Posterior vena cava (tissue), 2 donors: Measurements from ENCODE around the gene SUGCT. TPM values are rescaled to one million over a fixed set of nuclear protein-coding genes. Genes with fewer than 3 reads are reported as not detected.

Experiments used
- DNase-seq: peaks from one replicate; pipeline ENCODE4 v3.0.0-alpha.2; 2020; ENCODE audit warnings: low spot score
- intact Hi-C, 2 donors: fragments of 100-400 bp; cut with DNase I; formaldehyde crosslinking; loops; one replicate each; pipeline versions ENCODE4 v1.14.1 to v1.14.2; 2022 to 2023
- total RNA-seq, 2 donors: library from RNA; stranded (reverse); fragmentation: NEBNext Ultra II Directional; extraction: Animal tissue kit (Norgen Biotek cat#: 25700); gene quantifications; one replicate each; pipeline ENCODE4 v1.2.1, GENCODE V29; 2021
- donor health status: DM: yes; HTN: yes; CAD: no.
- donor health status: DM: yes; HTN: yes; CAD: no.

SUGCT gene
- total RNA-seq, 2 donors from 2014 or later = 15.8 to 16.2 TPM

GRCh38 chr7:40757109-40757508, 622.3 kb downstream of the SUGCT start:
- intact Hi-C loops = no loop called here

GRCh38 chr7:40758590-40758989, 623.8 kb downstream of the SUGCT start:
- intact Hi-C loops = no loop called here
- no peak for DNase-seq

More at GRCh38 chr7:40757109-40757508, 622.3 kb downstream of the SUGCT start:
- DNase-seq = no peak

- intact Hi-C loops = no loop called here
- DNase-seq = no peak
Observed at GRCh38 chr7:40760293-40760964, 625.6 kb downstream of the SUGCT start.

GRCh38 chr7:40760987-40761386, 626.2 kb downstream of the SUGCT start:
- intact Hi-C loops = no loop called here
- DNase-seq = no peak

- intact Hi-C loops = no loop called here
- DNase-seq = no peak
Observed at GRCh38 chr7:40761762-40762560, 627.2 kb downstream of the SUGCT start.

GRCh38 chr7:40763319-40764287, 628.8 kb downstream of the SUGCT start:
- intact Hi-C loops = no loop called here
- DNase-seq = no peak

GRCh38 chr7:40765639-40766038, 630.8 kb downstream of the SUGCT start:
- intact Hi-C loops = no loop called here
- DNase-seq = no peak

GRCh38 chr7:40772096-40772495, 637.3 kb downstream of the SUGCT start:
- no peak for DNase-seq
- intact Hi-C loops = no loop called here

- intact Hi-C loops = no loop called here
- no peak for DNase-seq
Observed at GRCh38 chr7:40773656-40774055, 638.9 kb downstream of the SUGCT start.

- no peak for DNase-seq
- intact Hi-C loops = no loop called here
Observed at GRCh38 chr7:40775877-40776276, 641.1 kb downstream of the SUGCT start.

- intact Hi-C loops = no loop called here
- DNase-seq = no peak
Observed at GRCh38 chr7:40777730-40778312, 643.0 kb downstream of the SUGCT start.

GRCh38 chr7:40780460-40780859, 645.7 kb downstream of the SUGCT start:
- no peak for DNase-seq
- intact Hi-C loops = no loop called here

- intact Hi-C loops = no loop called here
- no peak for DNase-seq
Observed at GRCh38 chr7:40782836-40783235, 648.0 kb downstream of the SUGCT start.

GRCh38 chr7:40784176-40784575, 649.4 kb downstream of the SUGCT start:
- intact Hi-C loops = no loop called here
- no peak for DNase-seq

- intact Hi-C loops = no loop called here
- no peak for DNase-seq
Observed at GRCh38 chr7:40786909-40787308, 652.1 kb downstream of the SUGCT start.

- intact Hi-C loops = no loop called here
Observed at GRCh38 chr7:40793132-40793531, 658.3 kb downstream of the SUGCT start.

GRCh38 chr7:40795607-40796006, 660.8 kb downstream of the SUGCT start:
- intact Hi-C loops = no loop called here
- no peak for DNase-seq

More at GRCh38 chr7:40793132-40793531, 658.3 kb downstream of the SUGCT start:
- DNase-seq = no peak

GRCh38 chr7:40796723-40797122, 661.9 kb downstream of the SUGCT start:
- intact Hi-C loops = no loop called here

GRCh38 chr7:40798613-40799012, 663.8 kb downstream of the SUGCT start:
- intact Hi-C loops = no loop called here
- no peak for DNase-seq

More at GRCh38 chr7:40796723-40797122, 661.9 kb downstream of the SUGCT start:
- no peak for DNase-seq
